ENCODE measurements around the gene SIRPG. TPM values are rescaled to one million over a fixed set of nuclear protein-coding genes. Genes with fewer than 3 reads are reported as not detected.

The SIRPG gene
- total and polyA plus RNA-seq, 2 of the 13 experiments (the other 11 are each of a cell fraction or from before 2014, with no cell fraction given) = not detected

DNA sequence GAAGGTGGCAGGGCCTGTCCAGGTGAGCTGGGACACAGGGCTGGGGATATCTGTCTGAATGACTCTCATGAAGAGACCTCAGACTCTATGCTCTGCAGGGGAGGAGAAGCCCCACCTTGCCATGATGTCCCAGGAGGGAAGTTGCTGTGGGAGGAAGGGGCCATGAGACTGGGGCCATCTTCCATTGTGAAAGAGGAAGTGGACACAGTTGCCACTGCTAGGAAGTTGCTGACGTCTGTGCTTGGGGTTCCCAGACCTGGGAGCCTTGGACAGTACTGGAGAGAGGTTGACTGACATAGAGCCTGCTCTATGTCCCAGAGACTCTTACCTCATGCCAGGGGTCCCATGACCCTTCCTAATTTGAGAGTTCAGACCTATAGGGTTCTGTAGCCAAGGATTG is 62.2 kb downstream of the SIRPG start:
- TF ChIP-seq SRSF4 (IDR thresholded peaks at IDR 0.05; ENCODE audit: low read depth, low read length, poor library complexity, severe bottlenecking) (no peak), YEATS4 (CRISPR knock-in tag; IDR thresholded peaks at IDR 0.05; ENCODE audit: borderline replicate concordance) (no peak), ZSCAN20 (CRISPR knock-in tag; IDR thresholded peaks at IDR 0.05; ENCODE audit: borderline replicate concordance) (no peak), NCOA1 (CRISPR knock-in tag; IDR thresholded peaks at IDR 0.05) (no peak), ZNF530 (CRISPR knock-in tag; IDR thresholded peaks at IDR 0.05; ENCODE audit: low read depth) (no peak), ZNF333 (CRISPR knock-in tag; IDR thresholded peaks at IDR 0.05; ENCODE audit: borderline replicate concordance) (no peak), ZNF589 (CRISPR knock-in tag; conservative IDR thresholded peaks at IDR 0.05) (no peak), ZNF563 (CRISPR knock-in tag; IDR thresholded peaks at IDR 0.05) (no peak), HDAC1 (CRISPR knock-in tag; IDR thresholded peaks at IDR 0.05) (no peak), HNRNPL (IDR thresholded peaks at IDR 0.05; ENCODE audit: low read depth, low read length) (no peak), ZNF260 (CRISPR knock-in tag; IDR thresholded peaks at IDR 0.05; ENCODE audit: borderline replicate concordance, low read depth) (no peak), ZMYM3 (CRISPR knock-in tag; IDR thresholded peaks at IDR 0.05) (no peak), KDM5B (CRISPR knock-in tag; IDR thresholded peaks at IDR 0.05; ENCODE audit: borderline replicate concordance) (no peak), FOXK1 (CRISPR knock-in tag; IDR thresholded peaks at IDR 0.05; ENCODE audit: borderline replicate concordance, low read depth) (no peak), ARNT2 (CRISPR knock-in tag; IDR thresholded peaks at IDR 0.05; ENCODE audit: low read depth) (no peak), GATA4 (IDR thresholded peaks at IDR 0.05; ENCODE audit: borderline replicate concordance, low read depth) (no peak)
- TF ChIP-seq, protein P1, sequence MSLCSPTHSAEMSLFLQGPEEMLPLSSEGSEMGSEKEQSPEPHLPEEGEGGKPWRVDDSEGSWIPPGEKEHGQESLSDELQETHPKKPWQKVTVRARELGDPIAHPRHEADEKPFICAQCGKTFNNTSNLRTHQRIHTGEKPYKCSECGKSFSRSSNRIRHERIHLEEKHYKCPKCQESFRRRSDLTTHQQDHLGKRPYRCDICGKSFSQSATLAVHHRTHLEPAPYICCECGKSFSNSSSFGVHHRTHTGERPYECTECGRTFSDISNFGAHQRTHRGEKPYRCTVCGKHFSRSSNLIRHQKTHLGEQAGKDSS (CRISPR knock-in tag; IDR thresholded peaks at IDR 0.05; ENCODE audit: borderline replicate concordance, low read depth) = no peak
- TF ChIP-seq, protein P2, sequence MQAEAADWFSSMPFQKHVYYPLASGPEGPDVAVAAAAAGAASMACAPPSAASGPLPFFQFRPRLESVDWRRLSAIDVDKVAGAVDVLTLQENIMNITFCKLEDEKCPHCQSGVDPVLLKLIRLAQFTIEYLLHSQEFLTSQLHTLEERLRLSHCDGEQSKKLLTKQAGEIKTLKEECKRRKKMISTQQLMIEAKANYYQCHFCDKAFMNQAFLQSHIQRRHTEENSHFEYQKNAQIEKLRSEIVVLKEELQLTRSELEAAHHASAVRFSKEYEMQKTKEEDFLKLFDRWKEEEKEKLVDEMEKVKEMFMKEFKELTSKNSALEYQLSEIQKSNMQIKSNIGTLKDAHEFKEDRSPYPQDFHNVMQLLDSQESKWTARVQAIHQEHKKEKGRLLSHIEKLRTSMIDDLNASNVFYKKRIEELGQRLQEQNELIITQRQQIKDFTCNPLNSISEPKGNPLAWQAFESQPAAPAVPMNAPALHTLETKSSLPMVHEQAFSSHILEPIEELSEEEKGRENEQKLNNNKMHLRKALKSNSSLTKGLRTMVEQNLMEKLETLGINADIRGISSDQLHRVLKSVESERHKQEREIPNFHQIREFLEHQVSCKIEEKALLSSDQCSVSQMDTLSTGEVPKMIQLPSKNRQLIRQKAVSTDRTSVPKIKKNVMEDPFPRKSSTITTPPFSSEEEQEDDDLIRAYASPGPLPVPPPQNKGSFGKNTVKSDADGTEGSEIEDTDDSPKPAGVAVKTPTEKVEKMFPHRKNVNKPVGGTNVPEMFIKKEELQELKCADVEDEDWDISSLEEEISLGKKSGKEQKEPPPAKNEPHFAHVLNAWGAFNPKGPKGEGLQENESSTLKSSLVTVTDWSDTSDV (CRISPR knock-in tag; IDR thresholded peaks at IDR 0.05) = no peak
- no peaks in the 10 kb centered on the region for H3K27me3 ChIP-seq (ENCODE audit: control insufficient read depth in 1 of 2, insufficient read depth in 2 of 2, low read length in 2 of 2)
- H4K20me1 ChIP-seq (ENCODE audit: insufficient read depth, low read length) = no peaks in the 10 kb centered on the region
- no peak for ATAC-seq
- H3K36me3 ChIP-seq (replicated peaks in 1 of 2; ENCODE audit: control insufficient read depth in 1 of 2, insufficient read depth in 2 of 2, low read length in 2 of 2) = no peaks in the 10 kb centered on the region
- H3K4me1 ChIP-seq (ENCODE audit: insufficient read depth, low read length) = no peaks in the 10 kb centered on the region
- no CpG with 5 or more reads among the region's 1 CpG for WGBS (ENCODE audit: low lambda C conversion rate)
- intact Hi-C loops (cut with micrococcal nuclease; ENCODE audit: unreplicated experiment) (no loop called here), in situ Hi-C loops (cut with HindIII; ENCODE audit: extremely low pct_ligation_motif_present, low pct_unique_long_range_greater_than_20kb) (no loop called here)
- BruUV-seq (replicated peaks) = no TSS peak
- no peak for FAIRE-seq
- no peak overlapping the region for H3K4me3 ChIP-seq (replicated peaks in 1 of 3; ENCODE audit: insufficient read depth in 1 of 3, low read depth in 2 of 3, low read length in 3 of 3)
- no peaks in the 10 kb centered on the region for H3K79me2 ChIP-seq (ENCODE audit: insufficient read depth, low read length)
- ChIA-PET POLR2A (no interaction called here), CTCF (ENCODE audit: low intra/inter-chr PET ratio, low total read pairs) (no interaction called here)
- no peak overlapping the region for H3K9ac ChIP-seq (ENCODE audit: insufficient read depth, low read depth, low read length)
- no peak for DNase-seq (ENCODE audit: low spot score)
- H3K27ac ChIP-seq (ENCODE audit: extremely low read length, insufficient read depth, low read length) = no peak overlapping the region
- no peaks in the 10 kb centered on the region for H3K9me3 ChIP-seq (ENCODE audit: low read length)
- H3K4me2 ChIP-seq (ENCODE audit: low read depth, low read length) = no peak overlapping the region
- no peak overlapping the region for H2AFZ ChIP-seq (ENCODE audit: low read length)
